K562 (cell line): ENCODE measurements around the gene DAAM1. TPM values are rescaled to one million over a fixed set of nuclear protein-coding genes. Genes with fewer than 3 reads are reported as not detected.

Experiments
- ATAC-seq: fragments of 200-7000 bp; cut with Tn5 transposase; 3 replicates; pipeline ENCODE4 v1.9.1; 2020; ENCODE audit warnings: moderate library complexity
- BruUV-seq: library from RNA; stranded (reverse); fragments of 400-500 nt; replicated peaks from 2 replicates; lab custom pipeline; 2021; lab: Mats Ljungman, UMichigan
- CTCF ChIA-PET: fragments of 300-600 bp; formaldehyde crosslinking; extraction: SDS; loops from one replicate; lab custom pipeline; 2021; ENCODE audit warnings: low intra/inter-chr PET ratio; lab: Yijun Ruan, JAX
- POLR2A ChIA-PET: fragments of 300-600, 350-650 bp; sonication (Branson Sonifier 250); formaldehyde crosslinking; extraction: SDS; loops from one replicate; lab custom pipeline; 2021; ENCODE audit warnings: antibody characterized with exemption, inconsistent platforms; lab: Yijun Ruan, JAX
- DNase-seq, 4 experiments: peaks; one replicate each; pipeline versions ENCODE4 v3.0.0 to v3.0.0-alpha.2; 2011 to 2018; ENCODE audit warnings: low spot score in 3 of 4, mixed read lengths in 3 of 4; ENCODE audit errors: extremely low read depth in 1 of 4
- FAIRE-seq: peaks from 2 replicates; lab custom pipeline; 2011; peaks lifted over from hg19 to GRCh38; lab: Jason Lieb, UNC
- H2AFZ ChIP-seq: 2 replicates; pipeline ENCODE4 v1.6.0; 2011; ENCODE audit warnings: low read depth, low read length, control low read depth, inconsistent platforms
- H3K27ac ChIP-seq: fragments of 200-600 bp; 3 replicates; pipeline ENCODE4 v1.8.0; 2011; ENCODE audit warnings: low read depth, mild to moderate bottlenecking, control low read depth, inconsistent platforms, low read length, moderate library complexity, mixed read lengths; ENCODE audit errors: extremely low read depth
- H3K27me3 ChIP-seq, 2 experiments: fragments of 300-600 bp in 1 of 2; 2 replicates in 1 of 2; 3 replicates in 1 of 2; pipeline versions ENCODE4 v1.6.0 to v1.8.0; 2011; ENCODE audit warnings: inconsistent platforms in 2 of 2, low read length in 2 of 2, mild to moderate bottlenecking in 1 of 2, mixed read lengths in 1 of 2, moderate library complexity in 1 of 2; ENCODE audit not compliant: control insufficient read depth in 2 of 2, insufficient read depth in 2 of 2
- H3K36me3 ChIP-seq: fragments of 300-600 bp; 3 replicates; pipeline ENCODE4 v1.8.0; 2011; ENCODE audit warnings: mild to moderate bottlenecking, low read length, inconsistent platforms; ENCODE audit not compliant: control insufficient read depth, insufficient read depth
- H3K4me1 ChIP-seq, 2 experiments: fragments of 200-600 bp in 1 of 2; replicated peaks in 1 of 2; 2 replicates in 1 of 2; 3 replicates in 1 of 2; pipeline versions ENCODE4 v1.5.1 to v1.8.0; 2011; ENCODE audit warnings: inconsistent platforms in 2 of 2, low read length in 2 of 2, mild to moderate bottlenecking in 1 of 2, mixed read lengths in 1 of 2, moderate library complexity in 1 of 2; ENCODE audit not compliant: control insufficient read depth in 2 of 2, insufficient read depth in 2 of 2
- H3K4me2 ChIP-seq: 2 replicates; pipeline ENCODE4 v1.6.1; 2011; ENCODE audit warnings: low read length, control low read depth, inconsistent platforms, mixed read lengths; ENCODE audit not compliant: insufficient read depth
- H3K4me3 ChIP-seq: fragments of 200-600 bp; sonication (generic), shearing (Covaris generic); 2 replicates; pipeline ENCODE4 v1.5.1; 2016; ENCODE audit warnings: control low read depth, inconsistent platforms
- H3K79me2 ChIP-seq: fragments of 200-600 bp; 3 replicates; pipeline ENCODE4 v1.8.0; 2011; ENCODE audit warnings: low read length, inconsistent platforms; ENCODE audit not compliant: control insufficient read depth, insufficient read depth
- H3K9ac ChIP-seq, 2 experiments: 2 replicates each; pipeline versions ENCODE4 v1.6.0 to v1.6.1; 2011; ENCODE audit warnings: low read depth in 2 of 2, low read length in 2 of 2, control low read depth in 1 of 2, inconsistent platforms in 1 of 2, mild to moderate bottlenecking in 1 of 2, mixed read lengths in 1 of 2; ENCODE audit not compliant: insufficient read depth in 1 of 2
- H3K9me1 ChIP-seq: one replicate; pipeline ENCODE4 v1.6.0; 2011; ENCODE audit warnings: inconsistent platforms, mild to moderate bottlenecking, low read length, moderate library complexity; ENCODE audit not compliant: control insufficient read depth, insufficient read depth
- H3K9me3 ChIP-seq: replicated peaks from 2 replicates; pipeline ENCODE4 v1.5.1; 2011; ENCODE audit warnings: low read depth, low read length, inconsistent platforms; ENCODE audit not compliant: control insufficient read depth, insufficient read depth
- H4K20me1 ChIP-seq: replicated peaks from 2 replicates; pipeline ENCODE4 v1.6.1; 2011; ENCODE audit warnings: low read length, inconsistent platforms, mixed read lengths; ENCODE audit not compliant: control insufficient read depth, insufficient read depth
- ETV1 ChIP-seq: fragments of 450-650 bp; conservative IDR thresholded peaks from 2 replicates; pipeline ENCODE4 v1.6.1; 2016; ENCODE audit warnings: missing genetic modification characterization, control low read depth, low read depth, missing compliant biosample characterization
- HMGXB4 ChIP-seq: sonication (generic); formaldehyde crosslinking; IDR thresholded peaks from 2 replicates; pipeline ENCODE4 v1.8.1; 2023; ENCODE audit warnings: mild to moderate bottlenecking, missing genetic modification reagents
- IFI16 ChIP-seq: fragments of 250-450 bp; sonication (Bioruptor Pico); IDR thresholded peaks from 2 replicates; pipeline ENCODE4 v2.1.2; 2022; ENCODE audit warnings: mild to moderate bottlenecking, inconsistent platforms
- KLF1 ChIP-seq: fragments of 450-650 bp; IDR thresholded peaks from 2 replicates; pipeline ENCODE4 v1.6.1; 2016; ENCODE audit warnings: missing genetic modification characterization, missing compliant biosample characterization
- MYNN ChIP-seq, 2 experiments: sonication (generic); formaldehyde crosslinking in 1 of 2; IDR thresholded peaks; 2 replicates each; pipeline versions ENCODE4 v1.5.0 to v1.6.1; 2016 to 2020; ENCODE audit warnings: antibody characterized with exemption in 1 of 2, missing genetic modification reagents in 1 of 2
- NR0B1 ChIP-seq: fragments of 450-650 bp; IDR thresholded peaks from one replicate; pipeline ENCODE4 v1.6.1; 2018; ENCODE audit warnings: mild to moderate bottlenecking, moderate library complexity; ENCODE audit not compliant: partially characterized antibody
- OTX1 ChIP-seq: fragments of 450-650 bp; formaldehyde crosslinking; IDR thresholded peaks from 2 replicates; pipeline ENCODE4 v1.4.0; 2022; ENCODE audit warnings: mild to moderate bottlenecking
- PHB2 ChIP-seq: fragments of 450-650 bp; IDR thresholded peaks from 2 replicates; pipeline ENCODE4 v1.6.1; 2017; ENCODE audit warnings: low read depth
- ZNF253 ChIP-seq: fragments of 250-450 bp; sonication (Bioruptor Pico); conservative IDR thresholded peaks from 2 replicates; pipeline ENCODE4 v1.6.1; 2021; ENCODE audit warnings: mild to moderate bottlenecking
- ZNF444 ChIP-seq: fragments of 250-450 bp; sonication (Bioruptor Pico); IDR thresholded peaks from 2 replicates; pipeline ENCODE4 v1.4.0; 2020; ENCODE audit warnings: mild to moderate bottlenecking, moderate library complexity
- ZNF445 ChIP-seq: fragments of 250-450 bp; sonication (Bioruptor Pico); IDR thresholded peaks from 2 replicates; pipeline ENCODE4 v1.4.0; 2020; ENCODE audit warnings: low read depth, mild to moderate bottlenecking, moderate library complexity
- WGBS: fragments of 100-300 bp; shearing (Covaris generic); methylation state at CpG from one replicate; pipeline ENCODE4 v1.1.6; 2016; ENCODE audit warnings: low coverage, mixed read lengths; ENCODE audit not compliant: insufficient coverage; ENCODE audit errors: missing lambda C conversion rate; 5-methylcytosine and 5-hydroxymethylcytosine counted together
- in situ Hi-C: fragments of 300-500 bp; cut with MboI; formaldehyde crosslinking; loops from 4 replicates; pipeline ENCODE4 v1.15.0; 2018; ENCODE audit warnings: inconsistent platforms, mixed read lengths
- intact Hi-C: fragments of 100-400 bp; cut with micrococcal nuclease; formaldehyde crosslinking; loops from 2 replicates; pipeline ENCODE4 v1.14.2; 2022
- polyA plus RNA-seq, 8 experiments: library from polyadenylated mRNA; depleted of rRNA in 4 of 8; stranded (reverse) in 5 of 8; unstranded in 3 of 8; fragments of >200 nt; fragmentation: Nextera tagmentation in 2 of 8; fragmentation: Illumina TruSeq in 1 of 8; extraction: Ambion mirVana in 2 of 8; extraction: Trizol in 1 of 8; gene quantifications; 2 replicates each; pipeline versions ENCODE4 v1.2.1 to v1.2.3, GENCODE V29; 2011 to 2014; ENCODE audit warnings: inconsistent platforms in 1 of 8, missing spikeins in 1 of 8
- total RNA-seq, 7 experiments: library from RNA; depleted of rRNA in 6 of 7; stranded (reverse); fragments of >200 nt in 6 of 7; fragmentation: Illumina TruSeq in 2 of 7; extraction: Trizol in 2 of 7; gene quantifications; 2 replicates each; pipeline versions ENCODE4 v1.2.1 to v1.2.3, GENCODE V29; 2011 to 2021; ENCODE audit warnings: low replicate concordance in 1 of 7

Gene DAAM1
- total and polyA plus RNA-seq, 9 of the 15 experiments (the other 6 are each of a cell fraction or from before 2014, with no cell fraction given): 3.6 to 11.6 (median 6.7) TPM

GRCh38 chr14:59395672-59396071, 207.2 kb downstream of the DAAM1 start:
- Histone ChIP-seq H3K4me1 (peaks cover 4 to 5% of the 10 kb centered on the region in 2 experiments; a peak in 4 of 5 replicates), H3K4me3 (no peak overlapping the region), H3K27me3 (no peaks in the 10 kb centered on the region), H2AFZ (no peak overlapping the region), H3K79me2 (no peaks in the 10 kb centered on the region), H3K9me3 (no peaks in the 10 kb centered on the region), H3K36me3 (no peaks in the 10 kb centered on the region), H3K9ac (no peak overlapping the region), H3K27ac (no peak overlapping the region), H4K20me1 (no peaks in the 10 kb centered on the region), H3K4me2 (no peak overlapping the region), H3K9me1 (no peaks in the 10 kb centered on the region)
- CTCF ChIA-PET: no interaction called here
- POLR2A ChIA-PET: no interaction called here
- no peak for ATAC-seq
- no peak for FAIRE-seq
- intact Hi-C loops (no loop called here), in situ Hi-C loops (no loop called here)
- no TSS peak for BruUV-seq
- 0% methylated on average over 2 of the region's 3 CpGs for WGBS
- no peak for DNase-seq
- no peak for TF ChIP-seq ZNF444 (CRISPR knock-in tag)
- no peak for TF ChIP-seq NR0B1
- TF ChIP-seq ZNF445 (CRISPR knock-in tag): no peak
- no peak for TF ChIP-seq KLF1 (tag)
- TF ChIP-seq ETV1 (tag): no peak
- TF ChIP-seq OTX1 (CRISPR knock-in tag): no peak
- no peak for TF ChIP-seq IFI16 (CRISPR knock-in tag)
- no peak for TF ChIP-seq PHB2
- no peak for TF ChIP-seq MYNN (IDR thresholded peaks at IDR 0.05)
- TF ChIP-seq MYNN (CRISPR knock-in tag; IDR thresholded peaks at IDR 0.05): no peak
- no peak for TF ChIP-seq HMGXB4 (CRISPR knock-in tag)
- no peak for TF ChIP-seq ZNF253 (CRISPR knock-in tag)
